Dedifferentiated amniotic fluid mesenchymal stem cell (primary cell): Measurements from ENCODE around the gene FAF1.

Experiments
- DNase-seq: peaks from one replicate; pipeline ENCODE4 v3.0.0-alpha.2; 2016; ENCODE audit errors: extremely low spot score

FAF1 gene

DNA sequence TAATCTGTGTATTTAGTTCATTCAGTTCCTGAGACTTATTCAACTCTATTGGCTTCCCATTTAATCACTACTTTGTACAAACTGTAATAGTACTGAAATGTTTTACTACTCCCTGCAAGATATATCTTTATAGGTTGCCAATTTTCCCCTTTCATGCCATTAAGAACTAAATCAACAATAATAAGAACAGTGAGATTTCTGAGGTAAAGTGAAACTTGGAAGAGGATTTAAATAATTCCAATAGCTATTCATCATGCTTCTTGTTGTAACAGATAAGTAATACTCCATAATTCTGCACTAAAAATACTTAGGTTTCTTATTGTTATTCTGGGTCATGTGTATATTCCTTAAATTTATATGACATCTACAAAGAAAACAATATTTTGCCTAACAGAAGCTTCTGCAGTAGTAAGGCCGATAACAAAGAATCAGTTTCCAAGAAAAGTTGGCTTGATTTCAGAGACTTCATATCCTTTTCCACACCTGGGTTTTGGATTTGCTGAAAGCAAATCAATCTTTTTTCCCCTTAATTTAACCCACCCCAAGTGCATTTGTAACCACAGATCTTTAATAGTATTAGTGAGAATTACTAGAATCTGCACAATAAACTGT is 258.3 kb downstream of the FAF1 start:
- no peak for DNase-seq

DNA sequence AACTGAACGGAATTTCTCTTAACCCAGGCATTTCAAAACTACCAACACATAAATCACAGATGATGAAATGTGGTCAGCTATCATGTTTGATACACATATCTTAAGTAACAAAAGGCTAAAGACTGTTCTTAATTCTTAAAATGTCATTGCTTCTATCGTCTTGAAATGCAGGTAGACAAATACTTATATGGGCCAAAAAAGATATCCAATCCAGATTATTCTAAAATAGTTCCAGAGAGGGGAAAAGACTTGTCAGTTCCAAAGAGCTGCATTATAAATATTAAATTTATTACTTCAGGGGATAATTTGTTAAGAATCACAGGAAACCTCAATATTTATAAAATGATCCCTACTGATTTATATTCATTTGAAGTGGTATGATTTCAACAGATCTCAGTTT is 259.4 kb downstream of the FAF1 start:
- no peak for DNase-seq

DNA sequence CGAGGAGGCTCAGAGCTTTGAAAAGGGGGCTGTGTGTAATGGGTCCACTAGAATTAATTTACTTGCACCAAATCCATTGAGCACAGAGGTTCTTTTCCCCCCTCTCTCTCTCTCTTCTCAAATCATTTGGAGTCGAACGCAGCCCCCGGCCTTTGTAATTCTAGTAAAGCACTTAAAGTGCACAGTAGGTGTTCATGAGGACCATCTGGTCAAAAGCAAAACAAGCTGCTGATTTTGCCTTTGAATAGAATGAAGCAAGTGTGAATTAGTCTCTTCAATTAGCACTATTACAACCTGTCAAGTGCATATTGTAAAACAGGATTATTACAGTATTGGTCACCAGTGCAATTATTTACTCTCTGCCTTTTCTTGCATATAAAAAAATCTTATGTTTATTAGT is 259.9 kb downstream of the FAF1 start:
- no peak for DNase-seq

DNA sequence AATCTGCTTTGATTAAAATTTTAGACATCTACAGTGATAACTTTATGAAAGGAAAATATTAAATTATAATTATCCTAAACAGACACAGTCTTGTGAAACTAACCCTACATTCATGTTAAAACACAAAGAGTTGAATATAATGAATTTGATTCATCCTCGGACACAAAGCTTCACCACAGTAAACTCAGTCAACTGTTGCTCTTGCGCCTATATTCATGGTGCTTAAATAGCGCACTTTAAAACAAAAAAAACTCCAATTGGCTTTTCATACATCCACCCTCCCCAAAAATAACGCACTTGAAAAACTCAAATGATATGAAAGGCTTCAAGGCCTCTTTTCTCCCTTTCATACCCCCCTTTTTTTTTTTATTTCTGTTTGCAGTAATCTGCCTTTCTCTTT is 260.3 kb downstream of the FAF1 start:
- no peak for DNase-seq

DNA sequence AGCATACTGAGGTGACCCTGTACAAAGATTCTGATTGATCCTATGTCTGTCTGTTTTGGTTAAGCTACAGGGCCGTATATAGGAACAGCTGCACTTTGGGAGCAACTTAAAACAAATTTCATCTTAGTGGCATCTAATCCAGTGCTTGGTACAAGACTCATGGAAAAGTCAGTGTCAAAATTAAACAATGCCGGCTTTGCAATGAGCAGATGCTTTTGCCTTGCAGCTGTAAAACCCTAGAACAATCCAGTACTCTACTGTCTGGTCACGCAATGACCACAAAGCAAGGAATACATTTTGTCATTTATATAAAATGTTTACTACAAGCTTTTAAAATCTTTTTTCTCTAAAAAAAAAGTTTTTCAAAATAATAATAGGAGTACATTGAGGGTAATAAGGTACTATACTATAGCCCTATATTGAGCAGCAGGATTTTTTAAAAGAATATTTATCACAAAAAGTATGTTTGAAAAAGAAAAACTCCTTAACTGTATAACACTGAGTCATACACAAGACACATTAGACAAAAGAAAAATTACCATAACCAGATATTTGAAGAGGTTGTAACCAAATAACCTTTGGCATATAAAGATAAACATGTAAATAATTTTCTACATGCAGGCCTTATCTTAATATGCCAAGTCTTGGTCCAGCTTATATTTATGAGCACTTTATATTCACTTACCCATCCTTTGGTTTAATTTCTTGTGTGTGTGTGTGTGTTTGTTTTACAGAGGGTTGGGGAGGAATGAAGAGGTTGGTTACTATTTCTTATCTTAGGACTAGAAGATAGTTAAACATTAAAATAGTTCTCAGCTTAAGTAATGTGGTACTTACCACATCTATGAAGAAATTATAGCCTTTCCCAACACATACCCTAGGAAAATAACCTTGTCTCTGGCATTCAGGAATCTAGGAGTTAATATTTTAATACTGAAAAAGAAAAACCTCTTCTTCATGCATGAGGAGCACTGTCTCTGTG is 262.3 kb downstream of the FAF1 start:
- no peak for DNase-seq

DNA sequence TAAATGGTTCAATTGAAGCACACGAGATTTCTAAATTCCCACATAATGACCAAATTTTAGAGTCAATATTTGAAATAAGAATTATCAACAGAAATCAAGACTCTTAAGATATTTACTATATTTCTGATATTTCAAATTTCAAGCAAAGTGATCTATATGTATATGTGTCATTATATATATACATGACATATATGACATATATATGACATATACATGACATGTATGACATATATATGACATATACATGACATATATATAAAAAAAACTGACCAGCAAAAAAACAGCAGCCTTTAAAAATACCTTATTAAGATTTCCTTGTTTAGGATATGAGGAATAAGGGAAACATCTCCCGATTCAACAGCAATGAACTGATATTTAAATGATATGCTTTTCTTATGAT is 266.2 kb downstream of the FAF1 start:
- DNase-seq, result no peak

DNA sequence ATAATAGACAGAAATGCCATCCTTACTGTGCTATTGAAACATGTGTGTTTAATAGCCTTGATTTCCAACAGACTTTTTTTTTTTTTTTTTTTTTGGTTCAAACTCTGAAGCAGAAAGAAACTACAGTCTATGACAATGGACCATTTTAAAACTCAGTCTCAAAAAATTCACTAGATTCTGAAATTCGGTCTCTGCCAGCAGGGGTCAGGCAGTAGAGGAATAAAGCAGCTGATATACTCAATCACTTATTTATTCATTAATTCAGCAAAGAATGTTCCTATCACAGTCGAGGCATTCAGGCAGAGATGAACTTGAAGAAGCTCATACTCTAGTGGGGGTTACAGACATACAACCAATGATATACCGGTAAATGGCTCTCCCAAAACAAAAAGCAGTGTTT is 275.9 kb downstream of the FAF1 start:
- DNase-seq, result no peak

DNA sequence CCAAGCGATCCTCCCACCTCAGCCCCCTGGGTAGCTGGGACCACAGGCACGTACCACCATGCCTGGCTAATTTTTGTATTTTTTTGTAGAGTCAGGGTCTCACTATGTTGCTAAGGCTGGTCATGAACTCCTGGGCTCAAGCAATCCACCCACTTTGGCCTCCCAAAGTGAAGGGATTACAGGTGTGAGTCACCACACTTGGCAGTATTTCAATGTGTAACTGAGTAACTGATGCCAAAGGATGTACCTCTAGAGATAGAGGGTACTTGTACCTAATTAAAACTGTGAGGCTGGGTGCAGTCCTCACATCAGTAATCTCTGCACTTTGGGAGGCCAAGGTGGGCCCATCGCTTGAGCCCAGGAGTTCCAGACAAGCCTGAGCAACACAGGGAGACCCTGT is 278.1 kb downstream of the FAF1 start:
- DNase-seq, result no peak

DNA sequence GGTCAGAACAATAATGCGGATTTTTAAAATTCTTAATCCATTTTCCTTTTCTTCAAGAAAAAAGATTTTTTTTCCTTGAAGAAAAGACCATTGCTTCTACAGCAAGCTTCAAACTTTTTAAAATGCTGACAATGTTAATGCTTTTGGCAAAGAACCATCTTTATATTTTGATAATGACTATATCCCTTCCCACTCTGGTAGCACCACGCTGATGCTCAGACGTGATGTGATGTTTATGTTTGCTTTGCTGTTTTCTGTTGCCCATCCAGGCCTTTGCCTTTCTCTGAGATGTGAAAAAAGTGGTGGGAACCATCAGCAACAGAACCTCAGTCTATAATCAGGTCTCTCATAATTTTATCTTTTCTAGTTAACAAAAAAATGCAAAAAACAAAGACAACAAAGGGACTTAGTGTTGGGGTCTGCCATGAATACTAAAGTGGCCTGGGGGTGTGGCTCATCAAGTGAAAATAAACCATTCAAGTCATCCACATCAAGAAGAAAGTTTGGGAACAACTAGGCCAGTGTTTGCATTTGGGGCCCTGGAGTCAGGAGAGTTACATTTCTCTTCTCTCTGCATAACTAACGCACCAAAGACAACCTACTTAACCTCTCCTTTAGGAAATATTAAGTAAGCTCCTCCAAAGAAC is 292.2 kb downstream of the FAF1 start:
- no peak for DNase-seq

DNA sequence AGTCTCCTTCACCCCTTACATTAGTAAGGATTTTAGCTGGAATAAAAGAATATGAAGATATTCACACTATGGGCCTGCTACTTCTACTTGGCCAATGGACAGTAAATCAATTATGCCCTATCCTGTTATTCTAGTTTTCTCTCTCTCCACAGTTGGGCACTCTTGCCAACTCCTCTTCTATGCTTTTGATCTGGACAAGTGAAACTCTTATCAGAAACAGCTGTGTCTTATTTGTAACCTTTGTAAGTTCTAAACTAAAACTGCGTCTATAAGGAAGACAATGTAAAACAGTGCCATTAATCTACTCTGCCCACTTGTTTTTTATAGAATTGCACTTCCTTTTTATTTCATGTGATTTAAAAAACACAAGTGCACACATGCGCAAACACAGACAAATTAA is 292.8 kb downstream of the FAF1 start:
- DNase-seq, result no peak

DNA sequence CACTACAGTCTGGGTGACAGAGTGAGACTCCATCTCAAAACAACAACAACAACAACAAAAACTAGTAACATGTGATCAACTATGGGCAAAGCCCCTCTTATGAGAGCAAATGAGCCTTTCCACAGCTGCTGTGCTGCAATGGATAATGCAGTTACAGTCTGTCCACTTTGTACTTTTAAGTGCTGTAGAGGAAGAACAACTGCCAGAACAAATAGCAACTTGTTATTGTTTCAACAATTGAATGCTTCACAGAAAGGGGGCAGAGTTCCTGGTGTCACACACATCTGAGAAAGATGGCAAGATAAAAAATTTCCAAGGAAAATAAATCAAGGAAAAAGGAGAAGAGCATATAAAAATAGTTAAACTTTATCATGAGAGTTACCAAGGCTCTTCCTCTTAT is 293.2 kb downstream of the FAF1 start:
- DNase-seq, result no peak

DNA sequence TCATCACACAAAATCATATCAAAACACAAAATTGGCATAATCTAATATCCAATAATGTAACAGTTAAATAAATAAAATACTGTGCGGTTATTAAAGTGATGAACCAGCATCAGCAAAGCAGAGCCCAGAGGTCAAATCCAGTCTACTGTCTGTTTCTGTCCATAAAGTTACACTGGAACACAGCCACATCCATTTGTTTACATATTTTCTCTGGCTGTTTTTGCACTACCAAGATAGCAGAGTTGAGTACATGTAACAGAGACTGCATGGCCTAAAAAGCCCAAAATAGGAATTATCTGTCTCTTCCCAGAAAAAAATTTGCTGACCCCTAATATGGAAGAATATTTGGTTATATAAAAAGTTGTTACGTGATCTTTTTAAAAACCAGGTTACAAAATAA is 294.7 kb downstream of the FAF1 start:
- DNase-seq, result no peak

DNA sequence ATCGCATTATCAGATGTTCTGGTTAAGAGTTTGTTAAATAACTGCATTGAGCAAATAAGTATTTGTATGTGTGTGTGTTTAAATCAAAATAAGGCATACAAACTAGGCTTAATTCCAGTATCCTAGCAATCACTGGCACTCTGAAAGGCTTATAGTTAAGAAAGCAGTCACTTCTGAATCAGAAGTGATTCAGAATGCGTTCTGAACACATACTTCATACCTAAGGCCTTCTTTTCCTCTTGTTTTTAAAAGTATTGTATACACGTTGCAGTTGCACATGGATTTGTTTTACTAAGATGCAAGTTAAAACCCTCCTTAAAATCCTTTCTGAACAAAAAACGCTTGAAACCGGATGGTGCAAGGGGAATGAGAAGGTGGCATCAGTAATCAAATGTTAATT is 298.4 kb downstream of the FAF1 start:
- DNase-seq, result no peak

DNA sequence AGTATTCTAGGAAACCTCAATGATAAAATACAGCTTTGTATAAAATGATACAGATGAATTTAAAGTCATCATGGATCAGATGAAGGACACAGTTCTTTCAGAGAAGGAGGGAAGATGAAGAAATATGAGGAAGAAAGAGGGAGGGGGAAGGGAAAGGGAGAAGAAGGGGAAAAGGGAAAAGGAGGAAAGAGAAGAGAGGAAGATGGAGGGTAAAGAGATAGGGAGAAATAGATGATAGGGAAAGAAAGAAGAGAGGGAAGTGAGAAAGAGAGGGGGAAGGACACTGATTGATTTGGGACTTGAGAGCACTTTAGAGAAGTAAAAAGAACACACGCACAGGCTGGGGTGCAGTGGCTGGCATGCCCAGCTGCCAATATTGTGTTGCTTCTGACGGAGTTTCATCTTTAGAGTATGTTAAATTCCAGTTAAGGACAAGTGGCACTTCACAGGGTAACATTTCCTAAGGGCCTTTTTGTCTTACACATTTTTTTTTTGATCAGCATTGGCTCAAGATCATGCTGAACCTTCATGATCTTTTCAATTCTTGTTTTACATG is 300.9 kb downstream of the FAF1 start:
- DNase-seq, result no peak

DNA sequence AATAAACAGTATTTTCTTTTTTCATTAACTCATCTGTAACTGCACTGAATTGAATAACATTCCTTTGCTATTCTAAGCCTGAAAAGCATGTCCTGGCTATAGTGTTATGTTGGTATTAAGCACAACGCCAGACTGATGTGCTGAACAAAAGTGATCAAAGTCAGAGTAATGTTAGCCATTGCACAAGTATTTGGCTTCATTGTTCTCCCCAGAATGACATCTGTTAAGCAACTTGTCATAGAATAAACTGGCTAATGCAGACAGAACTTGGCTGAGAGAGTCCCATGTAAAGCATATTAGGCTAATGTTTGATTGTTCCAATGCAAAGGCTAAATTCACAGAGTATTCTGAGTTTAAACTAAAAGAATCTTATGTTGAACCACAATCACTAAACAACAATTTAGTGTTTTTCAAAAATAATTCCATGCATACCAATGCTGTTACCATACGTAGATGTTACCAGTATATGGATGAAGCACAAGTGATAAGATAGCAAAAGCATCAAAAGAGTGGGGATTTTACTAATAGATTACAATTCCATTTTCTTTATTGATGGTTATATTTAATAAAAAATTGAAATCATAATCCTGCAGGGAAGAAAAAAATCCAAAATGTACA is 301.5 kb downstream of the FAF1 start:
- no peak for DNase-seq

DNA sequence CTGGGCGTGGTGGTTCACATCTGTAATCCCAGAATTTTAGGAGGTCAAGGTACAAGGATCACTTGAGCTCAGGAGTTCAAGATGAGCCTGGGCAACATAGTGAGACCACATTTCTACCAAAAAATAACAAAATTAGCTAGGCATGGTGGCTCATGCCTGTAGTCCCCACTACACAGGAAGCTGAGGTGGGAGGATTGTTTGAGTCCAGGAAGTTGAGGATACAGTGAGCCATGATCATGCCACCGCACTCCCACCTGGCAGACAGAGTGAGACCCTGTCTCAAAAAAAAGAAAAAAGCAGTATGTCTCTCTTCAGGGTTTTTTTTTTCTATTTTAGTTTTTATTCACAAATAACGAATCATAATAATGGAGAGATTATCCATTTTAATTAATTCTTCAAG is 303.1 kb downstream of the FAF1 start:
- no peak for DNase-seq

DNA sequence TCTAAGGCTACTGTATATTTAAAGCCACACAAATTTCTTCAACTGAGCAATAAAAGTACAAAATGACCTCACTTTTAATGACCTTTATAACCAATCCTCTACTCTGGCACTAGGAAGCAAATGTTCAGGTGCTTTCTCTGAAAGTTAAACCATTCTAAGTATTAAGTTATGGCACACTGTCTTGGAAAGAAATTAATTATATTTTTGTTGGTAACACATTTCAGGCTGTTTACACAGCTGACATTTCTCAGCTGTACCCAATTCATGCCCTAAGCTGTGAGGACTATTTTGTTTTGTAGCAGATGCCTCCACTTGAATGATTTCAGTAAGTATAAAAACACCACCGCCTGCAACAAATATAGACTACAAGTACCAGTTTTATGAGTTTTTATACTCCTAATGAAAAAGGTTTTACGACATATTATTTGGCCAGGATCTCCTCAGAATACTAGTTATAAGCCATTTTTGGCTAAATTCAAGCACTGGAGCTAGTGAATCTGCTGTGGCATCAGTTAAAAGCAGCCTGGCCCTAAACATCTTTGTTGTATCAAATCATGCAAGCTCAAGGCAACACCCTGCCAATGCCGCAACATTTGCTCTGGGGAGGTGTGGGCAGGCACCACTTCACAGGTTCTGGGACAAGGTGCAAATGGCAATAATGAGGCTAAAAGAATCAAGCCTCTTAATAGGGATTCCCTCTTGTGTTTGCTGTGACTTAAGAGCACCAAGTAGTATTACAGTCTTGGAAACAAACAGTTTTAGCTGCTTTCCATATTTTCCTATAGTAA is 308.4 kb downstream of the FAF1 start:
- DNase-seq, result no peak

DNA sequence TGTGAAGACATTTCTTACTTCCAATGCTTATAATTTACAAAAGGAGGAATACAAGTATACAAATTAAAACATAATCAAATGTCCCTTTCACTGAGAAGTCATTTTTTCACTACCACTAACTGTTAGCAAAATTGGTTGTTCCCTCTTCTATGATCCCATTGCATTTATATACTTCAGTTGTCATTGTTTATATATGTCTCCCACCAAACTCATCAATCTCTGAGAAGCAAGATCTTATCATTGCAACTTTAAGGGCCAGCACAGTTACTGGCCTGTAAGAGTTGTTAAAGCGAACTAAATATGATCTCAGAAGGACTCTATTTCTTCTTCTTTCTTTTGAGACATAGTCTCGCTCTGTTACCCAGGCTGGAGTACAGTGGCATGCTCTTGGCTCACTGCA is 313.5 kb downstream of the FAF1 start:
- DNase-seq, result no peak

DNA sequence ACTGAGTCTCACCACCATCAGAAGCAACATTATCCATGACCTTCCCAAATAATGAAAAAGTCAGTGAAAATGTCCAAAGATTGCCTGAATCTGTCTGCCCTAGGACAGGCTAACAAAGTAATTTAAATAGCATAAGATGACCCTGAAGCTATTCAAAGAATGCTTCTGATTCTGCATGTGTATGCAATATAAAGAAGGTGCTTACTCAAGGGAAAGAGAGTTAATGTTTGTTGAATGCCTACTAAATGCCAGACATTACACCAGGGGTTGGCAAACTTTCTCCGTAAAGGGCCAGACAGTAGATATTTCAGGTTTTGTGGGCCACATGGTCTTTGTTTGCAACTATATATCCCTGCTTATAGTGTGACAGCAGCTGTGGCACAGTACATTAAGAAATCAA is 314.9 kb downstream of the FAF1 start:
- no peak for DNase-seq

DNA sequence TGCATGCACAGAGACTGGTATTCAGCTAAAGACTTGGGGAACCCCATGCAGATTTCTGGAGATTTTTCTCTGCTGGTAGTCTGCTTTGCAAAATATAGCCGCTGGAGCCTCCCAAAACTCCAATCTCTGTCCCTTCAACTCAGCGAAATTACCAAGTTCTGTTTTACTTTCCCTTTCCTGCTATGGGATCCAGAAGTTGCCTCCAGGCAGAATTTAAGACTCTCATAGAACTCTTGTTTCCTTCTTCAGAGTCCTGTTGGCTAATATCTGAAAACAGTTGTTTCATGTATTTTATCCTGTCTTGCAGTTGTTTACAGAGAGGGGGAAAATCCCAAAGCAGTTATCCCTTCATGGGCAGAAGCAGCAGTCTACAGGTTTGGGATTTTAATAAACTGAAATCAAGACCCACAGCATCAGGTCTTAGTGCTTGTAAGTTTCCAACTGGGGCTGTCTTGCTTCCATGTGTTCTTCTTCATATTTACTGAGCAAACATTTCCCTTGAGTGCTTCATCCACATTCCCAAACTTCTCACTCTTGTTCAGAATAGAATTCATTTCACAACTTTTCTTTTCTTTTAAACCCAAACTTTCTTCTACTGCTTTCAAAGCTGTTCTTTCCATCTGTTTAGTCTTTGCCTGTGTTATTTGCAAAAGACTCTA is 315.5 kb downstream of the FAF1 start:
- no peak for DNase-seq

DNA sequence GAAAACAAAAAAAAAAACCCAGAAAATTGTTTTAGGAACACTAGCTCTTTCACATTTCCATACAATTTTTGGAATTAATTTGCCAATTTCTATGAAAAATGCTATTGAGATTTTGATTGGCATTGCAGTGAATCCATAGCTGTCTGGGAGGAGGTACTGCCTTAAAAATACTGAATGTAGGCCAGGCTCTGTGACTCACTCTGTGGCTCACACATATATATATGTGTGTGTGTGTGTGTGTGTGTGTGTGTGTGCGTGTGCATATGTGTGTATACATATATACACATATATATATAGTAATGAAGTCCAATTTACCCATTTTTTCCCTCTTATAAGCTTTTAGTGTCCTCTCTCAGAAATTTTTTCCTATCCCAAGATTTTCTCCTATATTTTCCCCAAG is 322.6 kb downstream of the FAF1 start:
- no peak for DNase-seq
